GM23338 (cell line): ENCODE results near the gene OVOL3.

Source experiments
- CTCF ChIP-seq, 2 experiments: fragments of 200-600 bp in 1 of 2; sonication (generic) in 1 of 2; conservative IDR thresholded peaks; 2 replicates each; pipeline versions ENCODE4 v1.5.1 to v1.6.1; 2016 to 2017; ENCODE audit warnings: antibody characterized with exemption in 2 of 2, low read depth in 2 of 2, mild to moderate bottlenecking in 2 of 2, moderate library complexity in 1 of 2
- POLR2AphosphoS5 ChIP-seq: IDR thresholded peaks from 2 replicates; pipeline ENCODE4 v1.6.1; 2016; ENCODE audit warnings: antibody characterized with exemption, low read depth

- TF ChIP-seq POLR2AphosphoS5 (no peak), CTCF (conservative IDR thresholded peaks at IDR 0.05; ENCODE audit: low read depth in 2 of 2) (no peak)
These were observed 17.3 kb upstream of the OVOL3 start for GRCh38 chr19:36093687-36094086.
